Measurements from ENCODE around the gene ZMYND10. TPM values are rescaled to one million over a fixed set of nuclear protein-coding genes. Genes with fewer than 3 reads are reported as not detected.

Gene ZMYND10
- total RNA-seq, 1 experiment from 2014 or later = 0.09 TPM

DNA sequence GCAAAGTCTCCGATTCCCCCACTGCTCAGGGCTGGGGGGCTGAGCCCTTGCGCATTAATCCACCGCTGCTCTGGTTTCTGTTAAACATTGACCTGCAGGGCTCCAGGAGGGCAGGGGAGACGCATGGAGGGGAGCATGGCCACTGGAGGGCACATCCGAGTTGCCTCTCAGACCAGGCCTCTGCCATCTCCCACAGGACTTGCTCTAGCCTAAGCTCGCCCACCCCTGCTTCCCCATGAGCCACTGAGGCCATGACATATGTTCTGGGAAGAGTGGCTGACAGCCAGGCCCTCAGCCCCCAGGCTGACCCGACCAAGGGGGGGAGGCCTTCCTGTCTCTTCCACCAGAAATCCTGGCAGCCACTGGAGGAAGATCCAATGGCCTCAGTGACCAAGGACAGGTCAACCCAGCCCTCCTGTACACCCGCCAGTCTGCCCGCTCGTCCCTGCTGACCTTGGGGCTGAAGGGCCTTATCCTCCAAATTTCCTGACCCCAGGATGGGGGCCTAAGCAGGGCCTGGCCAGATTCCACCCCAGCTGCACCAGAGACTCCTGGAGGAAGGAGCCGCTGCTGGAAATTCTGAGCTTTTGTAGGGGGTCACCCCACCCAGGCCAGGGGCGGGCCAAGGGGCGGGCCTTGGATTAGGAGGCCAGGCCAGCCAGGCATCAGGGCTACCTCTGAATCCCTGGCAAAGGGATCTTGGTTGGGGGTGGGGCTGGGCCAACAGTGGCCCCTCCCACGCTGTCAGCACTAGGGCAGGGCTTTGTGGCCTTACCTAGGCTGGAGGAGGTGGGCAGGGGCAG, 42.3 kb downstream of the ZMYND10 start, which contains the start of gene HYAL1:
TSS of gene HYAL1 (minus strand) at position 562 of the 803 bp plus-strand sequence. CDS start 618 bp downstream, outside the sequence.
- no peak for DNase-seq (ENCODE audit: low spot score)

DNA sequence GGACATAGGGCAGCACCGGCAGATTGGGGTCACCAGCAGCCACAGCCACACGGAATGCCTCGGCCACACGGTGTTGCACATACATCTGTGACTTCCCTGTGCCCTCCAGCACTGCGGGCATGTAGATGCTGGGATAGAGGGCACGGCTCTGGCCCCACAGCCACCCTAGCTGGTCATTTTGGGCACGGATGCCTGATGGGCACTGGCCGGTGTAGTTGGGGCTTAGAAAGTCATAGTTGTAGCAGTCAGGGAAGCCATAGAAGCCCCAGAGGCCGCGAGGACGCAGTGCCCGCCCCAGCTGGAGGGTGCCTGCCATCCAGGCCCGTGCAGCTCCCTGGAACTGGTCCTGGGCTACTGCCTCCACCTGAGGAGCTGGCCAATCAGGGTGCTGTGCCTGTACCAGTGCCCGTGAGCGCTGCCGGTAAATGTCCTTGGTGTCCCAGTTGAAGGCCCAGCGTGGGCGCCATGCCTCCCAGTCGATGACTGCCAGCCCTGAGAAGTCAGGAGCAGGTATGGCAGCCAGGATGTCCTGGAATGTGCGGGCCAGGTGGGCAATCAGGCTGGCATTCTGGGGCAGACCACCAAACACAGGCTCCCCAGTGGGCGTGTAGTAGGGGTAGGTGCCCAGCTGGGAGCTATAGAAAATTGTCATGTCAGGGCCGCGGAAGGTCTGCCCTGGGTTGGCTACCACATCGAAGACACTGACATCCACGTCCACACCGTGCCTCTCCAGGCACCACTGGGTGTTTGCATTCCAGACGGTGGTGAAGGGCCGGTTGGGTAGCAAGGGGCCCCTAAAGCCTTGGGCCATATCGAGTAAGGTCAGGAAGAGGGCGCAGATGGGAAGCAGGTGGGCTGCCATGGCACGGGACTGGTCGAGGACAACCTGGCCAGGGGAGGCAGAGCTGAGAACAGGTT, 43.2 kb downstream of the ZMYND10 start:
- DNase-seq (ENCODE audit: low spot score) = no peak

DNA sequence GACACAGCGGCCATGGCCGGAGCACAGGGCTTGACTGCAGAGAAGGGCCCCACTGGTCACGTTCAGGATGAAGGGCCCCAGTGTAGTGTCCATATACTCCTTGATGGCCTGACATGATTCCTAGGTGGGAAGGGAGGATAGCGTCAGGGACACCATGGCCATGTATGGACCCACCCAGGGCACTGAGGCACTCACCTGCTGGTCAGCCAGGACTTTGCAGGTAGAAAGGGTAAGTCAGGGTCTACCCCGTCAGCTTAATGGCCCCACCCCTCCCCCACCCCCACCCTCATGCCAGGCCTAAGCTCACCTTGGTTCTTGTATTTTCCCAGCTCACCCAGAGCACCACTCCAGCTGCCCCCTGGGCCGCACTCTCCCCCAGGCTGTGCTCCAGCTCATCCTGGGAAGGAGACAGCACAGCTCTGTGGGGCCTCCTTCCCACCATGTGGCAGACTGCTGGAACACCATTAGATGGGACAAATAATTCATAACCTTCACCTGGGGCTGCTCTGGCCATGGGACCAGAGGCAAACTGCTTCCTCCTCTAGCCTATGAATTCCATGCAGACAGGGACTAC, 44.8 kb downstream of the ZMYND10 start:
- no peak for DNase-seq (ENCODE audit: low spot score)

DNA sequence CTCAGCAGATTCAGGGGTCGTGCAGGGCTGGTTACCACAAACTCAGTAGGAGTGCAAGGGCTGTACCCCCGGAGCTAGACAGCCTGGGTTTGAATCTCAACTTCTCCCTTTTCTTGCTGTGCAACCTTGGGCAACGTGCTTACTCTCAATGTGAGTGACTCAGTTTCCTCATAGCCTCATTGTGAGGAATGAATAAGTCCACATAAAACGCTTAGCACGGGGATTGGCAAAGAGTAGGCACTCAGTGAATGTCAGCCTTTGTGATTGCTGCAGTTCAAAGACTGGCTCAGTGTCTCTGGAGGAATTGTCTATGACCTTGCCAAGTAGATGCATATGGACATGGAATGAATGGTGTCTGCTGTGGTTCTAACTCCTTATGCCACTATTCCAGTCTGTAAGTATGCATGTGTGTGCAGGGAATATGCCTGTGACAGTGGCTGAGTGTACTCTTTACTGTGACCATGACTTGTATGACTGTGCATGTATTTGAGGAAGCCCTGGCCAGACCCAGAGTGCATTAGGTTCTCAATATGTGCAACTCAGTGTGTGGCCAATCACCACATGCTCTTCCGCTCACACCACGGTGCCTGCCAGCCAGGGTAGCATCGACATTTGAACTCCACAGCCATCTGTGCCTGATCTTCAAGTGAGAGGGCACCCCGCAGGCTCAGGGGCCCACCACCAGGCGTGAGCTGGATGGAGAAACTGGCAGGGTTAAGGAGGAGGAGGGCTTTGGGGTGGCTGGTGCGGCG, 45.4 kb downstream of the ZMYND10 start:
- no peak for DNase-seq (ENCODE audit: low spot score)

DNA sequence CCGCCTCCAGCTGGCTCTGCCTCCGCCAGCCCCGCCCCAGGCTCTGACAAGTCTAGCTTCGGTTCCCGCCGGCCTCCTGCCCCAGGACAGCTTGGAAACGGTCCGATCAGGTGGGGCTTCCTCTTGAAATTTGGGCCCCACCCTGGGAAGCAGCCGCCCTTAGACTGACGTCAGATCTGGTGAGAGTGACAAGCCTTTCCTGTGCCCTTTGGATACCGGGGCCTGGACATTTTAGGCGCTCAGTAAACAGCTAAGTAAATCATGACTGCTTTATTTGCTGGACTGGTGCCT, 45.9 kb downstream of the ZMYND10 start:
- DNase-seq (ENCODE audit: low spot score) = no peak

DNA sequence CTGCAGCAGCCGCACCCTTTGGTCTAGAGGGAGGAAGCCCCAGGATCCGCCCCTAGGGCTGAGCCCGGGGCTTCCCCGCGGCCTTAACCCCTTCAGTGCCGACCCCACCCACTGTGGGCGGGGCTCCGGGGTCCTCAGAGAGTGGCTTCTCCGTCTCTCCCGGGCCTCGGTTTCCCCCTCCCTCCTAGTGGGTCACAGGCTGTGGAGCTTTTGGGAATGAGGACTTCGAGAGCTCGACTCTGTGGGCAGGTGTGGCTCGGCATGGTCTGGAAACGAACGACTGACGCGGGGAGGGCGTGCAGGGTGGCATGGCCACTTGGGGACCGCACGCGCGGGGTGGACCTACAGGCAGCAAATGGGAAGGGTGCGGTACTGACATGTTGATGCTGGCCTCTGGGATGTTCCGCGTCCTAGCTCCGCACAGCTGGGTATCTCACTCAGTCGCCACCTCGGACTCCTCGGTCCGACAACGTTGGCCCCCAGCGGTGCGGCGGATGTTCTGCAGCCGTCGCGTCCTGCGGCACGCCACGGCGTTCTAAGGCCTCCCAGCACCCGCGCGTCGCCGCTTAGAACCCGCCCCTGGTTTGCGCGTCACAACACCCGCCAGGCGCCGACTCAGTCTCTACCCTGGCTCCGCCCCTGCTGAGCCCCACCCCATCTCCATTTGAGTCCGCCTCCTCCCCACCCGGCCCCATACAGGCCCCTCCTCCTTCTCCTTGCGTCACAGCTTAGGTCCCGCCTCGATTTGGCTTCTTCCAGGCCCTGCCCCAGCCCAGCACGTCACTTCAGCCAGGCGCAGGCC, 46.5 kb downstream of the ZMYND10 start, which contains the start of the genes HYAL3 and NAA80:
TSS of gene HYAL3 (minus strand) at position 570 of the 802 bp plus-strand sequence. CDS start 3,803 bp downstream, outside the sequence.
TSS of gene NAA80 (minus strand) at position 570 of the 802 bp plus-strand sequence. CDS start 1,942 bp downstream, outside the sequence.
- DNase-seq (ENCODE audit: low spot score) = peak; percentile 96

DNA sequence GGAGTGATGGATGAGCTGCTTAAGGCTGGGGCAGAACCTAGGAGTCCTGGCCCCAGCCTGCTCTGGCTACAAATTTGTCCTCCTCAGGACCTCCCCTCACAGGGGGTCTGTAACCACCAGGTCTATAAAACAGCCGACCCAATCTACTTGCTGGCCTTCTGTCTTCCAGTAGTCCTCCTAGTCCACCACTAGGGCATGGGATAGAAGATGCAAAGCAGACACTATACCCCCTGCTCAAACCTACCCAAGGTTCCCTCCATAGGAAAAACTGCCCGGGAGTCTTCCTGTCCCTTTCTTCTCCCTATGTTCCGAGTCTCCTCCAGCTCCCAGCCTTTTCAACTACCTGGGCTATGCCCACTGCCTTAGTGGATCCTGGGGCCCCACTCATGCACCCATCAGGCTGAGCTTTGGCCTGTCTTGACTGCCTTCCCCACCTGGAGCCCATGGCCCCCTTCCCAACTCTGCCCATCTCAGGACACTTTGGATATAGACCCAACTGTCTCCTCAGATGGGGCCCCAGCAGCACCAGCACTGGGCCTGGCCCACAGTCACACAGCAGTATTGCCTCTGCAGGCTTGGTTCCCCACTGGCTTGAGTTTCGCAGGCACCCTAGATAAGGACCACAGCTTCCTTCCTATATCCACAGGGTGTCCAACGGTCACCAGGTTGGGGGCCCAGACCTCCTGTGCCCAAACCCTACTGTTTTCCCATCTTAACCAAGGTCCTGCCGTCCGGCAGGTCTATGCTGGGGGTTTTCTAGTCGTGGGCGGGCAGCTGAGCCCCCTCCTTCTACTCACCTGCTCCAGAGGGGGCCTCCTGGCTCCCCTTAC, 47.4 kb downstream of the ZMYND10 start:
- no peak for DNase-seq (ENCODE audit: low spot score)

DNA sequence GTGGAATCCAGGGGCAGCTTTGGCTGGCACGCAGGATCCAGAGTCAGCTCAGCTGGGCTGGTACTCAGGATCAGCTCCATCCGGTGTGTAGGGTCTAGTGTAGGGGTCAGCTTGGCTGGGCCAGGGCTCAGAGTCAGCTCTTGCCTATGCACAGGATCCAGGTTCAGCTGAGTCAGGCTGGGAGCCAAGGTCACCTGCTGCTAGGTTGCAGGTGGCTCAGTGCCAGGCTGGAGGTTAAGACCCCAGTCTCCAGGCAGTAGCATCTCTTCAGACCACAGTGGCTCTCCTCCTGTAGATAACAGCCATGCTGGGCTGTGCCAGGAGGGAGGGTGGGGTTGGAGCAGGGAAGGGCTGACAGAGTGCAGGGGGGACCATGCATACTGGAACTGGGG, 48.2 kb downstream of the ZMYND10 start:
- no peak for DNase-seq (ENCODE audit: low spot score)

DNA sequence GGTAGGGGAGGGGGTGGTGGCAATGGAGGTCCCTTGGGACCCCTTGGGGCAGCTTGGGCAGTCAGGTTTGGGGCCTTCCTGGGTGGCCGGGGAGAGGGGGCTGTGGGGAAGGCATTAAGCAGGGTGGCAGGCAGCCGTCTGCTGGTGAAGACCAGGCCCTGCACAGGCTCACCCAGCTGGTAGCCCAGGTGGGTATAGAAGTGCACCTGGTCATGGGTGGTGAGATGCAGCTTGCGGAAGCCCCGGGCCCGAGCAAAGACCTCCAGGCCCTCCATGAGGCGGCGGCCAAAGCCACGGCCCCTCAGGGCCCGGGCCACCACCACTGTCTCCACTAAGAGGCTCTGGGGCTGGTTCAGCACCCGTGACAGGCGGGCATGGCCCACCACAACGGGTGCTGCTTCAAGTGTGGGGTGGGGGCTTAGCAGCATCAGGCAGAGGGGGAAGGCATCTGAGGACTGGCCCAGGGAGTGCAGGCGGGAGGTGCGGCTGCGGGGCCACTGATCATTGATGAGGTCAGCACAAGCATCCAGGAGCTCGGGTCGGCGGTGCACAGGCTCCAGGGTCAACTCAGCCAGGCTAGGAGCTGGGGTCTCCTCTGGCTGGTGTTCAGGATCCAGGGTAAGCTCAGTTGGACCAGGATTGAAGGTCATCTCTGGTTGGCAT, 48.7 kb downstream of the ZMYND10 start:
- no peak for DNase-seq (ENCODE audit: low spot score)

DNA sequence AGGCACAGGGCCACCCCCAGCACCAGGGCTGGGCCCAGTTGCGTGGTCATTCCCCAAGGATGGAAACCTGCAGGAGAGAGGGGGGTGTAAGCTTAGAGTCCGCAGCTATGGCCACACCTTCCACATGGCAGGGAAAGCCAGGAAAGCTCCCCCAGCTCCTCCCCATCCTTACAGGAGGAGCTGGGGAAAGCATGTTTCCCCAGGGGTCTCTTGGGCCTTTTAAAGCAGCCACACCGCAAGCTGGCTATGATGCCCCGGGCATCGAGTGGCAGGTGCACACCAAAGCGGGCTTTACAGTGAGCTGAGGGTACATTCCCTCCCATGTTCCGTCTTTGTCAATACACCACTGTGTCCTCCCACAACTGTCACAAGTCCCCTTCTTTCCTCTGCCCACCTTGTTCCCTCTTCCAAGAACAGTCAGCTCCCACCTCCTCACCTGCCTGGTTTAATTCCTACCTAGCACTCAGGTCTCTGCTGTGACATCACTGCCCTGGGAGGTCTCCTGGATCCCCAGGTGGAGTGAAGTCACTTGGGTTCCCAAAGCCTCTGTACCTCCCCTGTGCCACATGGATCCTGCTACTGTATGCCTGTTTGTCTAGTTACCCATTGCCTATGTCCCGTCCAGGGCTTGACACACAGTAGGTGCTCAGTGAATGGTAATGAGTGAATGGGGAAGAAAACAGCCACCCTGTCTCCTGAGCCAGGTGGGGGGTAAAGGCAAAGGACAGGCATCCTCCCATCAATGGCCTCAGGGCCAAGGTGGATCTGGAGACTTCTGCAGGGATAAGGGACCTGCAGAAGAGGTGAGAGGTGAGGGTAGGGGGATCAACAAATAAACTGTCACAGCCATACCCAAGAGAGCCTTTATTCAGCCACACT, 49.7 kb downstream of the ZMYND10 start:
- DNase-seq (ENCODE audit: low spot score) = no peak

DNA sequence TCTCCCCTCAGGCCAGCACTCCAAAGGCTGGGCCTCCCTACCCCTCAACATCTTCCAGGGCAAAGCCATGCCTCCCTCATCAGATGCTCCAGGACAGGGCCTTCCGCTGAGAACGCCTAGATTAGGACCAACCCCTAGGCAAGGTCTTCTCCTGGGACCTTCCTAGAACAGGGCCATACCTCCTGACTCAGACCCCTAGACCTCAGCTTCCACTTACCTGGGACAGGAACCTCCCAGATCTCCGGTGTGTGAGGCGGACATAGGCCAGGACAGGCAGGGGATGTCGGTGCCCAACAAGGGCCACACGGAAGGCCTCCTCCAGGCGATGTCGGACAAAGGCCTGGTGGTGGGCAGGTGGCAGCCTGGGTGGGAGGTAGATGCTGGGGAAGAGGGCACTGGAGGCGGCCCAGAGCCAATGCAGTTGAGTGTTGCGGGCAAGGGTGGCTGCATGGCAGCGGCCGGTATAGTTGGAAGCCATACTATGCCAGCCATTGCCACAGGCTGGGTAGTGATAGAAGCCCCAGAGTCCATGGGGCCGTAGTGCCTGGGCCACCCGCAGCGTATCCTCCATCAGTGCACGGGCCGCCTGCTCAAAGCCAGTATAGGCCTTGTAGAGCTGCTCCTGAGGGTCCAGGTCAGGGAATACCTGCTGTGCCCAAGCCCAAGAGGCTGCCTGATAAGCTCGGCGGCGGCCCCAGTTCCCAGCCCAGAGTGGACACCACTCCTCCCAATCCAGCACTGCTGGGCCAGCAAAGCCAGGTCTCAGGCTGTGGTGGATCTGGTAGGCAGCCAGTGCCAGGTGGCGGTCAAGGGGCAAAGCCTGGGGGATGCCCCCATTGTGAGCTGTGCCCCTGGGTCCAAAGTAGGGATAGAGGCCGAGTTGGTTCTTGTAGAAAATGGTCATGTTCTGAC, 50.8 kb downstream of the ZMYND10 start:
- DNase-seq (ENCODE audit: low spot score) = no peak

DNA sequence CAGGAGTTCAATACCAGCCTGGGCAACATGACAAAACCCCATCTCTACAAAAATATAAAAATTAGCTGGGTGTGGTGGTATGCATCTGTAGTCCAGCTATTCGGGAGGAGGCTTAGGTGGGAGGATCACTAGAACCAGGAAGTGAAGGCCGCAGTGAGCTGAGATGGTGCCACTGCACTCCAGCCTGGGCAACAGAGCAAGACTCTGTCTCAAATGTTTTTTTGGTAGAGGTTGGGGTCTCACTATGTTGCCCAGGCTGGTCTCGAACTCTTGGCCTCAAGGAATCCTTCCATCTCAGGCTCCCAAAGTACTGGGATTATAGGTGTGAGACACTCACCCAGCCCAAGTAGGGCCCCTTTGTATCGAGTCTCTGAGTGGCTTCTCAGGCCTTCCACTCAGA, 51.4 kb downstream of the ZMYND10 start:
- DNase-seq (ENCODE audit: low spot score) = no peak

DNA sequence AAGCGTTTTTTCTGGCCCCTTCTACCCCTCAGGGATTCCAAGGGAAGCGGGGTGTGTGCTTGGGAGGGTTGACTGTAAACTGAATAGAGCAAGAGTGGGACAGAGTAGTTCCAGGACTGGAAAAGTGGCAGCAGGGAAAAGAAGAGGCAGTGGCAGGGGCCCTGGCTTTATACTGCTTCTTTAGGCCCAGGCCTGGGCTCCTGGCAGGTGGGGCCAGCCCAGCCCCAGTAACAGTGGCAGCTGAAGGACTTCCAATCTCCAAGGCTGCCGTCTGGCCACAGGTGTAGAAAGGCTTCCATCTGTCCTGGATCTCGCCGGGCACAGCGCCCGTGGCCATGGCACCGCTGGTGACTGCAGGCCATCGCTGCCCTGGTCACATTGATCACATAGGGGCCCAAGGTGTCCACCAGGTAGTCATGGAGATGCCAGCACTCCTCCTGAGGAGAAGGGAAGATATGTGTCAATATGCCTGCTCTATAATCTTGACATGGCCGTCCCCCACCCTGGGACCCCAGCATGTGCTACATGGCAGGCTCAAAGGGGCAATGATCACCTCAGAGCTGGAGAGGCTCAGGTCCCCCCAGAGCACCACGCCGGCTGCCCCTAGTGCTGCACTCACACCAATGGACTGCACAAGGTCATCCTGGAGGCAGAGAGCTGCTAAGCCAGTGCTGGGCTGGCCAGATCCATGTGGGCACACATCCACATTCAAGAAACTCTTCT, 52.3 kb downstream of the ZMYND10 start:
- no peak for DNase-seq (ENCODE audit: low spot score)

DNA sequence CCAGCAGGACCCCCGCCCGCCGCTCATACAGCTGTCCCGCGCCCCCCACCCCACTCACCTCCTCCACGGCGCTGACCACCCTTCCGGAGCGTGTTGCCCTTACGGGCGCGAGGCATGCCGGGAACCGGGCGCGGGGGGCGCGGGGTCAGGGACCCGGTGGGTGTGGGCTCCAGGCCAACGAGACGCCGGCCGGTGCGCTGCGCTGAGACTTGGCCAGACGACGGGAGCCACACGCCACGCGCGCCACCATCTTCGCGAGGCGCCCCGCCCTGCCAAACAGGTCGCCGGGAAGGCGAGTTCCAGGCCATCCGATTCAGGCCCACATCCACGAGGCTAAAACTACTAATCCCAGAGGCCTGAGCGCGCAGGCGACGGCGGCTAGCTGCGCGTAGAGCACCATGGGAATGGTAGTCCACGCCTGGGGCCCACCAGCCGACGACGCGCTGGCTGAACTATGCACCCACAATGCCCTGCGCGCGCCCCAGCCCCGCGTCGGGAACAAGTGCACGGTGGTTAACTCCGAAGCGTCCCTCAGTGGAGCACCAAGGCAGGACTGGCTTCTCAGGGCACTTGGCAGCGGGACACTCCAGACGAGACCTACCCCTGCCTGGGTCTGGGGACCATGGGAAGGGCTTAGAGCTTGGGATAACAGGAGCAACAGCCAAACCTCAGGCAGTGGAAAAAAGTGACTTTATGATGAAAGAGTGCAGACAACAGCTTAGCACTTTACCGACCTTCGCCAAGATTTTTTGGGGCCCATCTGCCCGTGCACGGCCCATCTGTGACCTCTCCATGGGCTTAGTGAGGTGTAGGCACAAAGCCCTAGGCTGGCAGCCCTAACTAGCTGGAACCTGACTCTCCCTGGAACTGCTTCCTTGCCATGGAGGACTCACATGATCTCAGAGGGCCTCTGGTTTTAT, 53.1 kb downstream of the ZMYND10 start, which contains the start of gene IFRD2:
TSS of gene IFRD2 (minus strand) at position 271 of the 920 bp plus-strand sequence. CDS start at position 116, 155 bp downstream.
- peak; percentile 95 for DNase-seq (ENCODE audit: low spot score)
